WERI-Rb-1 (cell line): ENCODE results near the gene ITGB5.

Source experiments
- DNase-seq: peaks from one replicate; pipeline ENCODE4 v3.0.0-alpha.2; 2020
- H3K27ac ChIP-seq: fragments of 250-450 bp; sonication (Bioruptor Pico); 2 replicates; pipeline ENCODE4 v1.5.1; 2020; ENCODE audit warnings: mild to moderate bottlenecking, moderate library complexity
- H3K27me3 ChIP-seq: fragments of 250-450 bp; sonication (Bioruptor Pico); 2 replicates; pipeline ENCODE4 v1.5.1; 2021; ENCODE audit warnings: mild to moderate bottlenecking, low read depth, moderate library complexity; ENCODE audit not compliant: insufficient read depth, severe bottlenecking
- H3K36me3 ChIP-seq: fragments of 250-450 bp; sonication (Bioruptor Pico); 2 replicates; pipeline ENCODE4 v1.5.1; 2020; ENCODE audit warnings: mild to moderate bottlenecking, moderate library complexity
- H3K4me3 ChIP-seq: 2 replicates; pipeline ENCODE4 v1.5.1; 2011; ENCODE audit warnings: low read depth, mild to moderate bottlenecking, control low read depth, low read length
- H3K9me3 ChIP-seq: fragments of 250-450 bp; sonication (Bioruptor Pico); 2 replicates; pipeline ENCODE4 v1.5.1; 2021; ENCODE audit warnings: mild to moderate bottlenecking, moderate library complexity; ENCODE audit not compliant: severe bottlenecking
- TF ChIP-seq, protein P1 (sequence below): IDR thresholded peaks from 2 replicates; pipeline ENCODE4 v1.5.1; 2011; ENCODE audit warnings: low read depth, mild to moderate bottlenecking, control low read depth, inconsistent platforms, low read length

Gene ITGB5

DNA sequence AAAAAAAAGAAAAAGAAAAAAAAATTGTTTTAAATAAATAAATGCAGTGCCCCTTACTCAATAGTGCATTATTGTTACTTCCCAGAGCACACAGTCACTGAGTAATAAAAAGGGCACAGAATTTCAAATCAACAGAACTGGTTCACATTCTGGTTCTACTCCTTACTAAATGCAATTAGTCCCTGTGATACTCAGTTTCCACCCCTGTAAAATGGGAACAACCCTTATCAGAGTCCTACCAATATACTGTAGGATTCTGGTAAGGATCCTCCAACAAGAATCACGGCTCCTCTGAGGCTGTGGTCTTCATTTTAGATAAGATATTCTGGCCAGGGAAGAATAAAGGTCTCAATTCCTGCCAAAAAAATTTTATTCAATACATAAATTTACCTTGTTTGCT is 50.7 kb downstream of the ITGB5 start:
- Histone ChIP-seq H3K27me3 (no peaks in the 10 kb centered on the region), H3K9me3 (no peaks in the 10 kb centered on the region), H3K36me3 (no peaks in the 10 kb centered on the region), H3K27ac (no peak overlapping the region), H3K4me3 (no peak overlapping the region)
- TF ChIP-seq, protein P1, sequence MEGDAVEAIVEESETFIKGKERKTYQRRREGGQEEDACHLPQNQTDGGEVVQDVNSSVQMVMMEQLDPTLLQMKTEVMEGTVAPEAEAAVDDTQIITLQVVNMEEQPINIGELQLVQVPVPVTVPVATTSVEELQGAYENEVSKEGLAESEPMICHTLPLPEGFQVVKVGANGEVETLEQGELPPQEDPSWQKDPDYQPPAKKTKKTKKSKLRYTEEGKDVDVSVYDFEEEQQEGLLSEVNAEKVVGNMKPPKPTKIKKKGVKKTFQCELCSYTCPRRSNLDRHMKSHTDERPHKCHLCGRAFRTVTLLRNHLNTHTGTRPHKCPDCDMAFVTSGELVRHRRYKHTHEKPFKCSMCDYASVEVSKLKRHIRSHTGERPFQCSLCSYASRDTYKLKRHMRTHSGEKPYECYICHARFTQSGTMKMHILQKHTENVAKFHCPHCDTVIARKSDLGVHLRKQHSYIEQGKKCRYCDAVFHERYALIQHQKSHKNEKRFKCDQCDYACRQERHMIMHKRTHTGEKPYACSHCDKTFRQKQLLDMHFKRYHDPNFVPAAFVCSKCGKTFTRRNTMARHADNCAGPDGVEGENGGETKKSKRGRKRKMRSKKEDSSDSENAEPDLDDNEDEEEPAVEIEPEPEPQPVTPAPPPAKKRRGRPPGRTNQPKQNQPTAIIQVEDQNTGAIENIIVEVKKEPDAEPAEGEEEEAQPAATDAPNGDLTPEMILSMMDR = no peak
- DNase-seq = no peak

DNA sequence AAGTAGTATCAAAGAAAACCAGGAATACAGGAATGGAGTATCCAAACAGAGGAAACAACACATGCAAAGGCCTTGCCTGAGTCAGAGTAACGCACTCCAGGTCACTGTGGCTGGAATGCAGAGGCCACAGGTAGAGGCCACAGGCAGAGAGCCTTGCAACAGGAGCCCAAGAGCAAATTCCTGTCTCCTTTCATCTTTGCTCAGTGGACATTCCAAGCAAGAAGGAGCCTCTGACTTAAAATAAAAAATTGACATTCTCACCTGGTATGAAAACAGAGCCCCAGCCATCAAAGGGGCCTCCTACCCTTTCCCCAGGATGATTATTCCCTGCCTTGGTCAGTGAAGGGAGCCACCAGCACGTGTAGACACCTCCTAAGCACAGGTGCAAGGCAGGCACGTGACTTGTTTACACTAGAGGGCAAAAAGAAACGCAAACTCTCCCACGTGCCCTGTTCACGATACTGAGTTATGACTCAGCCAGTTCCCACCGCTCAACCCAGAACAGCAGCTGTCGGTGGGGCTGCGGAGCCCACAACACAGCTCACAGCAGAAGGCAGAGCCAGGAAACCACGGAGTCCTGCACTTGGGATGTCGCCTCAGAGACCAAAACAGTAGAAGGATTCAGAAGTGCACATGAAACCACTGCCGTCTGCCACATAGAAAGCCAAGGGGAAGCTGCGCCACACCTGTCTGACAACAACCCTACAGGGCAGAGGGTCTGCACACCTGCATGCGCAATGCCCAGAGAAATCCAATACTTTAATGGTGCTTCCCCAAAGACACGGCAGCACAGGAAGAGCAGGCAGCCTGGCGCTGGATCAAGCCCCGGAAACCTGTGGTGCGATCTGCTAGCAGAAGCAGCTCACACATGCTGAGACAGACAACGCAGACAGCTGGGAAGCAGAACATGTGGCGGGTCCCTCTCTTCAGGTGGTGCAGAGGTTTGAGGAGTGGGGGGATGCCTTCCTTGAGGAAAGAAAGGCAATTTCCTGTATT is 52.1 kb downstream of the ITGB5 start:
- Histone ChIP-seq H3K36me3 (no peaks in the 10 kb centered on the region), H3K27ac (no peak overlapping the region)
- no peak for DNase-seq

DNA sequence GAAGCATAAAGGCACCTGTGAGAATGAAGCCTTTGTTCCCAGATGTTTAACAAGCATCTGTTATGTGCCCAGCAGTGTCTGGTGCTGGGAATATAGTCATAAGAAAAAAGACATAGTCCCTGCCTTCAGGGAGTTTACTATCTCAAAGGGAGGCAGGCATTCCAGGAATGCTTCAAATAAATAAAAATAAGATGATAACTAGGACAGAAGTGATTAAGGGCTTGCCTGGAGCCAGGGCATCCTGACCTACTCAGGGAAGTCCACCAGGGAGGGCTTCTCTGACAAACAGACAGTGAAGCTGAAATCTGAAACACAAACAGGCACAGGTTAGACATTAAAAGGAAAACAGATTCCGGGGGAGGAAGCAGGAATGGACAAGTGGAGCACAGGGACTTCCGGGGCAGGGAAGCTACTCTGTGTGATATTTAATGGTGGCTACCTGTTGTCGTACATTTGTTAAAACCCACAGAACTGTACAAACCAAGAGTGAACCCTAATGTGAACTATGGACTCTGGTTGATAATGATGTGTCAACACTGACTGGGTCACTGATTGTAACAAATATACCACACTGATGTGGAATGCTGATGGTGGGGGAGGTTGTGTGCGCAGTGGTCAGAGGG is 53.3 kb downstream of the ITGB5 start:
- TF ChIP-seq, protein P1 = no peak
- H3K27ac ChIP-seq = no peak overlapping the region
- H3K9me3 ChIP-seq = no peaks in the 10 kb centered on the region
- DNase-seq = no peak
- no peaks in the 10 kb centered on the region for H3K36me3 ChIP-seq
- H3K27me3 ChIP-seq = no peaks in the 10 kb centered on the region
- H3K4me3 ChIP-seq = no peak overlapping the region

More for the DNA sequence above, 52.1 kb downstream of the ITGB5 start:
- Histone ChIP-seq H3K27me3 (no peaks in the 10 kb centered on the region), H3K9me3 (no peaks in the 10 kb centered on the region), H3K4me3 (no peak overlapping the region)
- TF ChIP-seq, protein P1 = no peak

DNA sequence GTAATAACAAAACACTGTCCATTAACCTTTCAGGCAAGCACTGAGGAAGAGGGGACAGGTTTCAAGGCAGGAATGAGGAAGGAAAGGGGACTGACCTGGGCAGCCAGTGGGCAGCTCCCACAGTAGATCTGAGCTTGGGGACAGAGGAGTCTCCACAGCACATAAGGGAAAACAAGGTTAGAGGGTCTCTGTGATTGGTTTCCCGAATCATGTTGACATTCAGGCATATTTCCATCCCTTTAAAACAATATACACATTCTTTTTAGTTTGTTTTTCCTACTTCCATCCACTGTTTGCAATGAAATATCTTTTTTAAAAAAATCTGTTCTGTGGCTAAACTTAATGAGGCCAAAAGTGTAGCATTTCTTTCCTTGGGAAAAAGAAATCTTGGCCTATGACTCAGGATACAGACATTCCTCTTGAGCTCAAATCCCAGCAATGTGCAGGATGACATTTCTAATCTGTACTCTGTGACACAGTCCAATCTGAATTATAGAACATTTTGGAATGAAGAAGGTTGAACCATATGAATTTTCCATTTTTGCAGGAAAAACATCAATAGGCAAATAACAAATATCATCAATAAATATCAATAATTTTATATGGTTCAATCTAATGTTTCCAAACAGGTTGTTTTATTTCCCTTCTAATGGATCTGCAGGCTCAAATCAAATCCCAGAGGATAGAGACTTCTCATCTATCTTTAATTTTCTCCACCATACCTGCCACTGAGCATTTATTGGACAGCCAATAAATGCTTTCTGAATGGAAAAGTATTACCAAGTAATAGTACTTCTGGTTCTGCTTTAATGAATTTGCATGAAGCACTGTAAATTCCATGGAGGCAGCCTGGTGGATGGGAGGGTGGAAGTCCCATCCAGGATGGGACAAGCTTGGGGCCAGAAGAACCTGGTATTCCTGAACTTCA is 54.1 kb downstream of the ITGB5 start:
- no peaks in the 10 kb centered on the region for H3K27me3 ChIP-seq
- DNase-seq = no peak
- H3K27ac ChIP-seq = no peak overlapping the region
- H3K36me3 ChIP-seq = no peaks in the 10 kb centered on the region
- TF ChIP-seq, protein P1 = no peak
- H3K9me3 ChIP-seq = no peaks in the 10 kb centered on the region
- no peak overlapping the region for H3K4me3 ChIP-seq

DNA sequence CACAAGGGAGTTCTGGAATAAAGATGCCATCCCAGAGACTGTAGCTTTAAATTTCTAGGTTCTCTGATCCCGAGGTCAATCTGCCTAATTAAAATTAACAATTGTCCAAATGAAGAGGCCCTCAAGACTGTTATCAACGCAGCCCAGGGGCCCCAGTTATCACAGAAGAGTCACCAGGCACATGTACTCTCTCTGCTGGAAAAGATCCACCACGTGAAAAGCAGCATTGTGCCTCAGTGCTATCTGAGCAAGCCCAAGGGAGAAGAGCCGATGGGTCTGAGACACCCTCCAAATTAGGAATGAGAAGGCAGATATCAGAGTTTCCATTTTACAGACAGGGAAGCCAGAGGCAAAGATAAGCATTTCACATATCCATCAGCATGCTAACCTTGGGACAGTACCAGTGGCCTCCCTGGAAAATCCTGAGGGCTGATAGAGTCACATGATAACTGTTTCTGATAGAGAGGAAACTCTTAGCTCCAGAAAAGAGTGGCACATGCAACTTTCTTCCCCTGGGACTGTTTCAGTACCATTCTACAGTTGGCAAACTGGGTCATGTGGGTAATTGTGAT is 55.5 kb downstream of the ITGB5 start:
- no peaks in the 10 kb centered on the region for H3K36me3 ChIP-seq
- H3K27me3 ChIP-seq = no peaks in the 10 kb centered on the region
- no peaks in the 10 kb centered on the region for H3K9me3 ChIP-seq
- DNase-seq = no peak
- TF ChIP-seq, protein P1 = no peak
- no peak overlapping the region for H3K27ac ChIP-seq
- no peak overlapping the region for H3K4me3 ChIP-seq
